HepG2 (cell line): ENCODE results near the gene GRIK1.

ENCODE experiments used
- EEA1 ChIP-seq: sonication (generic); formaldehyde crosslinking; IDR thresholded peaks from 2 replicates; pipeline ENCODE4 v1.5.1; 2020; ENCODE audit warnings: mild to moderate bottlenecking, missing genetic modification reagents, borderline replicate concordance
- GABPA ChIP-seq, 2 experiments: IDR thresholded peaks; 2 replicates each; pipeline ENCODE4 v1.6.1; 2011 to 2016; ENCODE audit warnings: low read depth in 2 of 2, low read length in 1 of 2, missing biosample characterization in 1 of 2, missing genetic modification characterization in 1 of 2
- GABPB1 ChIP-seq: IDR thresholded peaks from 2 replicates; pipeline ENCODE4 v1.6.1; 2016; ENCODE audit warnings: mild to moderate bottlenecking, missing genetic modification reagents, moderate library complexity, missing compliant biosample characterization
- MTF1 ChIP-seq: sonication (generic); formaldehyde crosslinking; IDR thresholded peaks from 2 replicates; pipeline ENCODE4 v1.5.0; 2020; ENCODE audit warnings: missing genetic modification reagents
- TCF7 ChIP-seq: sonication (generic); IDR thresholded peaks from 2 replicates; pipeline ENCODE4 v1.6.1; 2016; ENCODE audit warnings: antibody characterized with exemption, low read depth
- USF2 ChIP-seq, 2 experiments: sonication (generic) in 1 of 2; formaldehyde crosslinking in 1 of 2; IDR thresholded peaks; 2 replicates each; pipeline versions ENCODE4 v1.5.1 to v1.6.1; 2011 to 2020; ENCODE audit warnings: borderline replicate concordance in 1 of 2, low read depth in 1 of 2, low read length in 1 of 2, mild to moderate bottlenecking in 1 of 2, missing genetic modification reagents in 1 of 2, moderate library complexity in 1 of 2
- ZZZ3 ChIP-seq: sonication (generic); formaldehyde crosslinking; IDR thresholded peaks from 2 replicates; pipeline ENCODE4 v1.4.0; 2020; ENCODE audit warnings: missing genetic modification reagents, mild to moderate bottlenecking, borderline replicate concordance
- TF ChIP-seq, protein P1 (sequence below): sonication (generic); formaldehyde crosslinking; IDR thresholded peaks from 2 replicates; pipeline ENCODE4 v1.5.0; 2020; ENCODE audit warnings: mild to moderate bottlenecking, missing genetic modification reagents, moderate library complexity
- TF ChIP-seq, protein P2 (sequence below): sonication (generic); formaldehyde crosslinking; IDR thresholded peaks from 2 replicates; pipeline ENCODE4 v1.4.0; 2020; ENCODE audit warnings: missing genetic modification reagents

GRCh38 chr21:29825936-29826335 lies 113.9 kb downstream of the GRIK1 start:
- TF ChIP-seq, protein P1, sequence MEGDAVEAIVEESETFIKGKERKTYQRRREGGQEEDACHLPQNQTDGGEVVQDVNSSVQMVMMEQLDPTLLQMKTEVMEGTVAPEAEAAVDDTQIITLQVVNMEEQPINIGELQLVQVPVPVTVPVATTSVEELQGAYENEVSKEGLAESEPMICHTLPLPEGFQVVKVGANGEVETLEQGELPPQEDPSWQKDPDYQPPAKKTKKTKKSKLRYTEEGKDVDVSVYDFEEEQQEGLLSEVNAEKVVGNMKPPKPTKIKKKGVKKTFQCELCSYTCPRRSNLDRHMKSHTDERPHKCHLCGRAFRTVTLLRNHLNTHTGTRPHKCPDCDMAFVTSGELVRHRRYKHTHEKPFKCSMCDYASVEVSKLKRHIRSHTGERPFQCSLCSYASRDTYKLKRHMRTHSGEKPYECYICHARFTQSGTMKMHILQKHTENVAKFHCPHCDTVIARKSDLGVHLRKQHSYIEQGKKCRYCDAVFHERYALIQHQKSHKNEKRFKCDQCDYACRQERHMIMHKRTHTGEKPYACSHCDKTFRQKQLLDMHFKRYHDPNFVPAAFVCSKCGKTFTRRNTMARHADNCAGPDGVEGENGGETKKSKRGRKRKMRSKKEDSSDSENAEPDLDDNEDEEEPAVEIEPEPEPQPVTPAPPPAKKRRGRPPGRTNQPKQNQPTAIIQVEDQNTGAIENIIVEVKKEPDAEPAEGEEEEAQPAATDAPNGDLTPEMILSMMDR (CRISPR knock-in tag): no peak
- TF ChIP-seq USF2 (IDR thresholded peaks at IDR 0.05; ENCODE audit: low read depth, low read length) (no peak), USF2 (CRISPR knock-in tag; IDR thresholded peaks at IDR 0.05; ENCODE audit: borderline replicate concordance) (no peak), ZZZ3 (no peak), TCF7 (no peak), GABPB1 (no peak), EEA1 (CRISPR knock-in tag) (no peak), GABPA (IDR thresholded peaks at IDR 0.05; ENCODE audit: low read depth, low read length) (no peak), GABPA (CRISPR knock-in tag; IDR thresholded peaks at IDR 0.05; ENCODE audit: low read depth) (no peak), MTF1 (CRISPR knock-in tag) (no peak)
- TF ChIP-seq, protein P2, sequence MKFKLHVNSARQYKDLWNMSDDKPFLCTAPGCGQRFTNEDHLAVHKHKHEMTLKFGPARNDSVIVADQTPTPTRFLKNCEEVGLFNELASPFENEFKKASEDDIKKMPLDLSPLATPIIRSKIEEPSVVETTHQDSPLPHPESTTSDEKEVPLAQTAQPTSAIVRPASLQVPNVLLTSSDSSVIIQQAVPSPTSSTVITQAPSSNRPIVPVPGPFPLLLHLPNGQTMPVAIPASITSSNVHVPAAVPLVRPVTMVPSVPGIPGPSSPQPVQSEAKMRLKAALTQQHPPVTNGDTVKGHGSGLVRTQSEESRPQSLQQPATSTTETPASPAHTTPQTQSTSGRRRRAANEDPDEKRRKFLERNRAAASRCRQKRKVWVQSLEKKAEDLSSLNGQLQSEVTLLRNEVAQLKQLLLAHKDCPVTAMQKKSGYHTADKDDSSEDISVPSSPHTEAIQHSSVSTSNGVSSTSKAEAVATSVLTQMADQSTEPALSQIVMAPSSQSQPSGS (CRISPR knock-in tag): no peak
